Measurements from ENCODE around the gene ZNF41. TPM values are rescaled to one million over a fixed set of nuclear protein-coding genes. Genes with fewer than 3 reads are reported as not detected.

Gene ZNF41
- total and polyA plus RNA-seq, 4 donors, result 1.9 to 5.0 (median 2.5) TPM

GRCh38 chrX:47484885-47485284 is 1.9 kb upstream of the ZNF41 start:
- TF ChIP-seq RAD21 (IDR thresholded peaks at IDR 0.05) (no peak), FOXA1 (IDR thresholded peaks at IDR 0.05) (no peak), YY1 (IDR thresholded peaks at IDR 0.05) (no peak), NR2F2 (IDR thresholded peaks at IDR 0.05) (no peak), EGR1 (IDR thresholded peaks at IDR 0.05; ENCODE audit: low read depth in 2 of 2) (no peak), RXRA (IDR thresholded peaks at IDR 0.05) (no peak), SP1 (IDR thresholded peaks at IDR 0.05) (no peak), GABPA (IDR thresholded peaks at IDR 0.05 in 1 of 2, conservative IDR thresholded peaks at IDR 0.05 in 1 of 2) (no peak), FOXA2 (IDR thresholded peaks at IDR 0.05) (no peak), HNF4G (IDR thresholded peaks at IDR 0.05) (no peak), HNF4A (conservative IDR thresholded peaks at IDR 0.05) (no peak), JUND (IDR thresholded peaks at IDR 0.05) (no peak)
- TF ChIP-seq, protein P1, sequence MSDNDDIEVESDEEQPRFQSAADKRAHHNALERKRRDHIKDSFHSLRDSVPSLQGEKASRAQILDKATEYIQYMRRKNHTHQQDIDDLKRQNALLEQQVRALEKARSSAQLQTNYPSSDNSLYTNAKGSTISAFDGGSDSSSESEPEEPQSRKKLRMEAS (IDR thresholded peaks at IDR 0.05), result no peak
- TF ChIP-seq, protein P2, sequence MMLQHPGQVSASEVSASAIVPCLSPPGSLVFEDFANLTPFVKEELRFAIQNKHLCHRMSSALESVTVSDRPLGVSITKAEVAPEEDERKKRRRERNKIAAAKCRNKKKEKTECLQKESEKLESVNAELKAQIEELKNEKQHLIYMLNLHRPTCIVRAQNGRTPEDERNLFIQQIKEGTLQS (IDR thresholded peaks at IDR 0.05), result no peak
- WGBS, result 72% methylated on average over 2 of the region's 2 CpGs
- H3K27me3 ChIP-seq (ENCODE audit: control insufficient read depth in 4 of 4, insufficient read depth in 4 of 4, low read length in 3 of 4), result no peaks in the 10 kb centered on the region
- H3K27ac ChIP-seq (ENCODE audit: low read depth in 1 of 2, low read length in 2 of 2), result no peak overlapping the region
- no peaks in the 10 kb centered on the region for H3K36me3 ChIP-seq (ENCODE audit: control insufficient read depth in 4 of 4, insufficient read depth in 3 of 4, low read depth in 1 of 4, low read length in 3 of 4)
- no peak for DNase-seq (ENCODE audit: low spot score)
- no peaks in the 10 kb centered on the region for H3K9me3 ChIP-seq (ENCODE audit: control insufficient read depth in 4 of 4, low read length in 3 of 4)
- peaks cover 0 to 10% (median 2%) of the 10 kb centered on the region in 4 donors for H3K4me1 ChIP-seq (ENCODE audit: control insufficient read depth in 4 of 4, insufficient read depth in 4 of 4, low read length in 3 of 4)
- no peak overlapping the region for H3K4me3 ChIP-seq (ENCODE audit: low read depth in 1 of 3, low read length in 3 of 3)
- H3K9ac ChIP-seq (ENCODE audit: low read depth in 1 of 2, low read length in 2 of 2), result no peak overlapping the region

DNA sequence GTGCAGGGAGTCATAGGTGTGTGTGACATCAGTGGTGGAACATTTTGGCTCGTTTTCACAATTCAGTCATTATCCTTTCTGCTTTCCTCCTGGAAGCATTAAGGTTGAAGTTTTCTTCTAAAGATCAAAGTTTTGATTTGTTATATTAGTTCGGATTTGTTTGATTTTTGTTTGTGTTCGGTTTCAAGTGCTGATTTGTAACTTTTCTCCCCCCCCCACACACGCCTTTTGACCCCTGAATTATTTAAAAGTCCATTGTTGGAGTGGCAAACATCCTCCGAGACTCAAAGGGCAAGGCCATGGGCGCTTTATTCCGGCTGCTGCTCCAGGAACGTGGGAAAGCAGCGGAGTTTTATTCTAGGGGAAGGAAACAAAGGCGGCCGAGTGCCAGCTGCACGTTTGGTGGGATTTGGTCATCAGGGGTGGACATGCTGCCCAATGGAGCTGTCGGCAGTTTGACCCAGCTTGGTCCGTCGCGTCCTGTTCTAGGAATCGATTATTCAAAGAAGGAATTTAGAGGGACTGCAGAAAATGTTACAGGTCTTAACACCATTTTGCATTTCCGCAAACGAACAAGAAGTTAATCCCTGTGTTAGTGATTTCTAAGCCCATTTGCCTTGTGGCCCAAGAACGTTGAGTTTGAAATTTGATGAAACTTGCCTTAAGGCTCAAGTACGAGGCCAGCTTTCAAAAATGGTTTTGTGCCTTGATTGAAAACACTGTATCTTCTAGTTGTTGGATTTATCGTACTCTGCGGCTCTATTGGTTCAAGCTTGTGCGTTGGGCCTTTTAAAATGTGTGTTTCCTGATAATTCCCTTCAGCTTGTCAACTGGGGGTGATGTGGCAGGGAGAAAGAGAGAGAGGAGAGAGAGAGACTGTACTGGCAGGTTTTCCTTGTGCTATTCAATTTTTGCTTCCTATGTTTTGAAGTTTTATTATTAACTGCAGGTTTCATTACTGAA is 565 bp upstream of the ZNF41 start:
- 3% methylated on average over 24 of the region's 24 CpGs for WGBS
- Histone ChIP-seq H3K27me3 (ENCODE audit: control insufficient read depth in 4 of 4, insufficient read depth in 4 of 4, low read length in 3 of 4) (no peaks in the 10 kb centered on the region), H3K36me3 (ENCODE audit: control insufficient read depth in 4 of 4, insufficient read depth in 3 of 4, low read depth in 1 of 4, low read length in 3 of 4) (no peaks in the 10 kb centered on the region), H3K9ac (ENCODE audit: low read depth in 1 of 2, low read length in 2 of 2) (peak overlapping the region; percentile 58 to 80), H3K4me3 (ENCODE audit: low read depth in 1 of 3, low read length in 3 of 3) (peak overlapping the region; percentile 49 to 88 (median 84)), H3K27ac (ENCODE audit: low read depth in 1 of 2, low read length in 2 of 2) (peak overlapping the region; percentile 83 to 91), H3K4me1 (ENCODE audit: control insufficient read depth in 4 of 4, insufficient read depth in 4 of 4, low read length in 3 of 4) (peaks cover 0 to 10% (median 2%) of the 10 kb centered on the region in 4 donors), H3K9me3 (ENCODE audit: control insufficient read depth in 4 of 4, low read length in 3 of 4) (no peaks in the 10 kb centered on the region)
- no peak for DNase-seq (ENCODE audit: low spot score)
- no peak for TF ChIP-seq REST (IDR thresholded peaks at IDR 0.05)
- TF ChIP-seq RXRA (IDR thresholded peaks at IDR 0.05), result no peak
- no peak for TF ChIP-seq FOXA1 (IDR thresholded peaks at IDR 0.05)
- peak; percentile 9 for TF ChIP-seq YY1 (IDR thresholded peaks at IDR 0.05)
- peak; percentile 23 to 25 for TF ChIP-seq HNF4A (conservative IDR thresholded peaks at IDR 0.05)
- TF ChIP-seq TAF1 (conservative IDR thresholded peaks at IDR 0.05), result no peak
- no peak for TF ChIP-seq ZBTB33 (IDR thresholded peaks at IDR 0.05)
- no peak for TF ChIP-seq SP1 (IDR thresholded peaks at IDR 0.05)
- peak in 1 of 2 donors; percentile 0 for TF ChIP-seq GABPA (IDR thresholded peaks at IDR 0.05 in 1 of 2, conservative IDR thresholded peaks at IDR 0.05 in 1 of 2)
- TF ChIP-seq, protein P2 (IDR thresholded peaks at IDR 0.05), result no peak
- TF ChIP-seq EGR1 (IDR thresholded peaks at IDR 0.05; ENCODE audit: low read depth in 2 of 2), result no peak
- TF ChIP-seq NR2F2 (IDR thresholded peaks at IDR 0.05), result peak; percentile 34
